Activated CD8-positive, alpha-beta memory T cell treated with anti-CD3 and anti-CD28 coated beads, Interleukin-2, amount 10 ng/mL, durations not matched to agents 7 days and 5 days (primary cell): Measurements from ENCODE around the gene TMEM141. TPM values are rescaled to one million over a fixed set of nuclear protein-coding genes. Genes with fewer than 3 reads are reported as not detected.
"Not testable (repeated sequence)": the region's sequence is repeated elsewhere in the genome, so short reads cannot be mapped to it uniquely, and the experiment has no call there.

Experiments used
- ATAC-seq: fragments of 150-1000 bp; cut with Tn5 transposase; one replicate; pipeline ENCODE4 v1.10.0; 2021; ENCODE audit warnings: moderate library complexity
- CTCF ChIA-PET: fragments of 350-600 bp; sonication (Branson Sonifier 250); formaldehyde crosslinking; loops from one replicate; lab custom pipeline; 2021; ENCODE audit warnings: antibody characterized with exemption; lab: Charles Lee
- DNase-seq: peaks from one replicate; pipeline ENCODE4 v3.0.0-alpha.2; 2020
- H3K27ac Mint-ChIP-seq: one replicate; pipeline ENCODE4 v1.8.0; 2021; ENCODE audit warnings: mild to moderate bottlenecking, mixed read lengths
- H3K27me3 Mint-ChIP-seq: one replicate; pipeline ENCODE4 v1.8.0; 2021; ENCODE audit warnings: mixed read lengths
- H3K36me3 Mint-ChIP-seq: one replicate; pipeline ENCODE4 v1.8.0; 2021; ENCODE audit warnings: mild to moderate bottlenecking, mixed read lengths
- H3K4me1 Mint-ChIP-seq: one replicate; pipeline ENCODE4 v1.8.0; 2021; ENCODE audit warnings: mixed read lengths
- H3K4me3 Mint-ChIP-seq: one replicate; pipeline ENCODE4 v1.8.0; 2021; ENCODE audit warnings: mild to moderate bottlenecking, moderate library complexity, mixed read lengths
- H3K9me3 Mint-ChIP-seq: one replicate; pipeline ENCODE4 v1.8.0; 2022; ENCODE audit warnings: low read depth, mixed read lengths
- total RNA-seq, 2 experiments: library from RNA; stranded (reverse); gene quantifications; one replicate each; pipeline ENCODE4 v1.2.3, GENCODE V29; 2021

TMEM141 gene
- total RNA-seq, 2 experiments from 2014 or later = 31.7 to 32.8 TPM

- H3K27me3 Mint-ChIP-seq = peaks cover 2% of the 10 kb centered on the region
- CTCF ChIA-PET = interaction anchor here (0.9 to 1.7 kb wide), 2 partner anchors 9 to 18 kb away, joined by 3 read pairs; no protein-coding TSS in a partner anchor
- ATAC-seq = no peak
- peaks cover 3% of the 10 kb centered on the region for H3K36me3 Mint-ChIP-seq
- H3K9me3 Mint-ChIP-seq = peaks cover 8% of the 10 kb centered on the region
- no peak overlapping the region for H3K27ac Mint-ChIP-seq
- H3K4me3 Mint-ChIP-seq = no peak overlapping the region
- no peaks in the 10 kb centered on the region for H3K4me1 Mint-ChIP-seq
- DNase-seq = no peak
Measured at GRCh38 chr9:136759001-136759400, 32.1 kb upstream of the TMEM141 start.

GRCh38 chr9:136759436-136760325 lies 31.5 kb upstream of the TMEM141 start:
- Mint-ChIP-seq H3K27ac (no peak overlapping the region), H3K4me1 (no peaks in the 10 kb centered on the region), H3K9me3 (peaks cover 8% of the 10 kb centered on the region), H3K27me3 (peaks cover 2% of the 10 kb centered on the region), H3K4me3 (no peak overlapping the region), H3K36me3 (peaks cover 3% of the 10 kb centered on the region)
- DNase-seq (no peak), ATAC-seq (no peak)
- CTCF ChIA-PET = interaction anchor here (1.2 to 1.7 kb wide), 2 partner anchors 11 to 17 kb away, joined by 3 read pairs; no protein-coding TSS in a partner anchor

DNA sequence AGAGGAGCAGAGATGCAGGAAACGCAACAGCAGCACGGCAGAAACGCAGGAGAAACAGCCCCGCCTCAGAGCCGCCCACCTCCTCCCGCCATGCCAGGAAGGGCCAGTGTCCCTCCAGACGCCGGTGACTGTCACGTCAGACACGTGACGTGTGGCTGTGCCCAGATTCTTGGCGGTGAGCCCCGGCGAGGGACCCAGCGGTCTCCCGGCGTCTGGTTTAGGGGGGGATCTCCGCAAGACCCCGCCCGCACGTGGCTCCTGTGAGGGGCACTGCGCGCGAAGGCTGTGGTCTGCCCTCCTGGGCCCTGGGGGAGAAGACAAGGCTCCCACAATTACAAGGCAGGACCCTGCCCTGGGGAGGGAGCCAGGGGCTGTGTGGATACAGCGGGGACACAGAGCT lies 30.7 kb upstream of the TMEM141 start:
- Mint-ChIP-seq H3K4me1 (peaks cover 1% of the 10 kb centered on the region), H3K27ac (no peak overlapping the region), H3K4me3 (no peak overlapping the region), H3K36me3 (peaks cover 3% of the 10 kb centered on the region), H3K9me3 (peaks cover 8% of the 10 kb centered on the region), H3K27me3 (peaks cover 2% of the 10 kb centered on the region)
- ATAC-seq = no peak
- DNase-seq = no peak
- CTCF ChIA-PET = interaction anchor here (1.2 kb wide), 1 partner anchor 10 kb away, joined by 3 read pairs; no protein-coding TSS in a partner anchor

DNA sequence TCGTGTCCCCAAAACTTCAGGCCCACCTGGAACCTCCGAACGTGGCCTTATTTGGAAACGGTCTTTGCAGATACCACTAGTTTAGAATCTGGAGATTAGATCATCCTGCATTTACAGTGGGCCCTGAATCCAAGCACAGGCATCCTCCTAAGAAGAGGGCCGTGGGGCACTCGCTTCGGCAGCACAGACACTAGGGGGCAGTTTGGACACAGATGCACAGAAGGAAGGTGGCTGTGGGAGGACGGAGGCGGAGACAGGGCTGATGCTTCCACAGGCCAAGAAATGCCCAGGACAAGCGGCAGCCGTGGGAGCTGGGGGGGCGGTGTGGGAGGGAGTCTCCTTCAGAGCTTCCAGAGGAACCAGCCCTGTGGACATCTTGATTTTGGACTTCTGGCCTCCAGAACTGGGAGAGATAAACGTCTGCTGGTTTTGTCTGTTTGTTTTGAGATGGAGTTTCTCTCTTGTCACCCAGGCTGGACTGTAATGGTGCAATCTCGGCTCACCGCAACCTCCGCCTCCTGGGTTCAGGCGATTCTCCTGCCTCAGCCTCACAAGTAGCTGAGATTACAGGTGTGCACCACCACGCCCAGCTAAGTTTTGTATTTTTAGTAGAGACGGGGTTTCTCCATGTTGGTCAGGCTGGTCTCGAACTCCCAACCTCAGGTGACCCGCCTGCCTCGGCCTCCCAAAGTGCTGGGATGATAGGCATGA lies 30.2 kb upstream of the TMEM141 start:
- not testable (repeated sequence) for H3K4me3 Mint-ChIP-seq, H3K4me1 Mint-ChIP-seq, H3K36me3 Mint-ChIP-seq, DNase-seq, H3K9me3 Mint-ChIP-seq, H3K27ac Mint-ChIP-seq, H3K27me3 Mint-ChIP-seq, ATAC-seq
- CTCF ChIA-PET = interaction anchor here (1.0 kb wide), 1 partner anchor 57 kb away, joined by 4 read pairs; no protein-coding TSS in a partner anchor

- no peaks in the 10 kb centered on the region for H3K9me3 Mint-ChIP-seq
- H3K27me3 Mint-ChIP-seq = peaks cover 2% of the 10 kb centered on the region
- no peak overlapping the region for H3K27ac Mint-ChIP-seq
- peaks cover 10% of the 10 kb centered on the region for H3K4me1 Mint-ChIP-seq
- CTCF ChIA-PET = interaction anchor here (1.0 kb wide), 1 partner anchor 56 kb away, joined by 4 read pairs; no protein-coding TSS in a partner anchor
- ATAC-seq = no peak
- H3K36me3 Mint-ChIP-seq = no peaks in the 10 kb centered on the region
- DNase-seq = no peak
- H3K4me3 Mint-ChIP-seq = no peak overlapping the region
Measured at GRCh38 chr9:136761545-136761981, 29.6 kb upstream of the TMEM141 start.

DNA sequence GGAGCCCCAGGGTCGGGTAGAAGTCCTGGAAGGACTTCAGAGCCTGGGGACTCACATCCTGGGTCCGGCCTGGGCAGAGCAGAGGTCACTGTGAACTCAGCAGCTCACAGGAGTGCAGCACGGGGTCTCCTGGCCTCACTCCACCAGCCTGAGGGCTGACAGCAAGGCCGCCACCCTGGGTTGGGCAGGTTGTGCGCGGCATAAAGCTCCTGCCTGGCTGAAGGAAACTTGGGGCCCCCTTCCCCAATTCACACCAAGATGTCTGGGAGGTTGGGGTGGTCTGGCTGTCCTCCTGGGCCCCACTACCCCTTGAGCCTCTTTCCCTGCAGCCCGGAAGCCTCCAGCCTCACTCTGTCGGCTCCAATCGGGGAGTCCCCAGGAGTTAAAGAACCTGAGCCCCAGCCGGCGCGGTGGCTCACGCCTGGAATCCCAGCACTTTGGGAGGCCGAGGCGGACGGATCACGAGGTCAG lies 28.9 kb upstream of the TMEM141 start:
- Mint-ChIP-seq H3K9me3 (no peaks in the 10 kb centered on the region), H3K4me1 (peaks cover 16% of the 10 kb centered on the region), H3K27me3 (peaks cover 7% of the 10 kb centered on the region), H3K36me3 (no peaks in the 10 kb centered on the region), H3K27ac (no peak overlapping the region), H3K4me3 (no peak overlapping the region)
- no peak for DNase-seq
- no peak for ATAC-seq
- CTCF ChIA-PET = interaction anchor here (2.0 kb wide), 1 partner anchor 26 kb away, joined by 6 read pairs; no protein-coding TSS in a partner anchor

DNA sequence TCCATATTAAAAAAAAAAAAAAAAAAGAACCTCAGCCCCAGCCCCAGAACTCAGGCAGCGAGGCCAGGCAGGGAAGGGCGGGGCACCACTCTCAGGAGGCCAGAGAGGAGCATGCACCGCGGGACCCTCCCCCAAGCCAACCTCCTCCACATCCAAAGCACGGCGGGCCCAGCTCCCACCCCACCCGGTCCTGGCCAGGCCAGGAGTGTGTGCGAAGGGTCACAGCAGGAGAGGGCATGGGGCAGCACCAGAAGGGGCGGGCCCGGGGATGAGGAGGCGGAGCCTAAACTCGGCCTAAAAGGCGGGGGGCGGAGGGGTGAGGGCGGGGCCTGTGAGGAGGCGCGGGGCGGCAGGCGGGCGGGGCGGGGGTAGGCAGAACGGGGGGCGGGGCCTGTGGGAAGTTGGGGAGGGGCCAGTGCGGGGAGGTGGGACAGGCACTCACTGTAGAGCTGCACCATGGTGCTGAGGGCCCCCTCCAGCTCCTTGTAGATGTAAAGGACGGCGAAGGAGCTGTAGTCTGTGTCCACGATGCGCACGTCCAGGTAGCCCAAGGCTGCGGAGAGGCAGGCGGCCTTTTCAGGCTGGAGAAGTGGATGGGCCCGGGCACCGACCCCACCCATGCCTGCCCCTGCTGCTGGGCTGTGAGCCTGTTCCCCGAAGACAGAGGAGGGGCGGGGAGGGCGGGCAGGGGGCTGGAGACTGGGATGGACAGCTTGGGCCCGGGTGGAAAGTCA lies 28.1 kb upstream of the TMEM141 start:
- Mint-ChIP-seq H3K27me3 (peaks cover 13% of the 10 kb centered on the region), H3K36me3 (no peaks in the 10 kb centered on the region), H3K4me3 (no peak overlapping the region), H3K27ac (no peak overlapping the region), H3K4me1 (peaks cover 16% of the 10 kb centered on the region), H3K9me3 (no peaks in the 10 kb centered on the region)
- DNase-seq = no peak
- ATAC-seq = peak; percentile 35
- CTCF ChIA-PET = interaction anchor here (2.0 kb wide), 1 partner anchor 25 kb away, joined by 6 read pairs; no protein-coding TSS in a partner anchor

DNA sequence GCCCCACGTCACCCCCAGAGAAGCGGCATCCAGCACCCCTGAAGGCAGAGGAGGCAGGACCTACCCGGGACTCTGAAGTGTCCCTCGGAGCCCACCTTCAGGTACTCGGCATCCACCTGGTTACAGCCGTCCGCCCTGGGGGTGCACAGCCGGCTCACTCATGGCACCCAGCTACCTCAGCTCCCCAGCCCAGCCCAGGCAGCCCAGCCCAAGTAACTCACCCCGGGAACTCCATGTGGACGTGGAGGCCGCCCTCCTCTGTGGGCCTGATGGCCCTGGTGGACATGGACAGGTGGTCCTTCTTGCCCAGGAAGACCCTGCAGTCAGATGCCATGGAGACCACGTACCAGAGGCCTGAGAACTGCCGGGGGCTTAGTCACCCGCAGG lies 27.5 kb upstream of the TMEM141 start:
- Mint-ChIP-seq H3K4me3 (no peak overlapping the region), H3K27ac (no peak overlapping the region), H3K27me3 (peaks cover 13% of the 10 kb centered on the region), H3K36me3 (no peaks in the 10 kb centered on the region), H3K9me3 (no peaks in the 10 kb centered on the region), H3K4me1 (peaks cover 16% of the 10 kb centered on the region)
- DNase-seq (no peak), ATAC-seq (no peak)
- CTCF ChIA-PET = interaction anchor here (2.0 kb wide), 1 partner anchor 25 kb away, joined by 6 read pairs; no protein-coding TSS in a partner anchor

DNA sequence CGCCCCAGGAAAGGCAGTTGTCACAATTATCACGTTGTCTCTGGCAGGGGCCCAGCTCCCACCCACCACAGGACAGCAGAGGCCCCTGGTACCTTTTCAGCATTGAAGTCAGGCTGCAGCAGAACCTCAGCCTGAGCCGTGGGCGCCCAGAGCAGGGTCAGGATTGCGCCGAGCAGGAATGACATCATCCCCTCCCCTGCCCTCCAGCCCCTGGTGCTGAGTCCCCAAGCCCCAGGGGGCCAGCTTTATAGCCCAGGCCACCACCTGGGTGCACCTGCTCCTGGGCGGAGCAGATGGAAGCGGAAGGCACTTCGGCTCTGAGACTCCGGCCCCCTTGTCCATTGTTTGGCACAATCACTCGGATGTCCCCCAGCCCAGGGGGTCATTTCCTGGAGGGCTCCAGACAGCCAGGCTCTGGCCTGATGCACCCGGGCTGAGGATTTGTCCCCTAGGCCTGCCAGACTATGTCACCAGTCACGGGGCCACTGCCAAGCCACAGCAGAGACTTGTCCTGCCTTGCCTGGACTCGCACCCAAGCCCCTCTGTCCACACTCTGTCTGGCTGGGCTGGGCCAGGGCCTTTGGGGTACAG lies 26.7 kb upstream of the TMEM141 start, which contains the start of gene LCN15:
LCN15 (minus strand) TSS at position 218 of the 591 bp plus-strand sequence; CDS start at position 188, 30 bp downstream.
- DNase-seq (no peak), ATAC-seq (no peak)
- CTCF ChIA-PET = no interaction called here
- H3K4me1 Mint-ChIP-seq = peaks cover 16% of the 10 kb centered on the region
- peaks cover 13% of the 10 kb centered on the region for H3K27me3 Mint-ChIP-seq
- H3K27ac Mint-ChIP-seq = peak within 1 kb of the TSS; percentile 32
- H3K4me3 Mint-ChIP-seq = no peak within 1 kb of the TSS
- H3K9me3 Mint-ChIP-seq = no peaks in the 10 kb centered on the region
- no peaks in the 10 kb centered on the region for H3K36me3 Mint-ChIP-seq

GRCh38 chr9:136765041-136765440 lies 26.1 kb upstream of the TMEM141 start:
- ATAC-seq = no peak
- DNase-seq = no peak
- H3K4me1 Mint-ChIP-seq = peaks cover 16% of the 10 kb centered on the region
- no peaks in the 10 kb centered on the region for H3K36me3 Mint-ChIP-seq
- no peak overlapping the region for H3K4me3 Mint-ChIP-seq
- H3K27me3 Mint-ChIP-seq = peaks cover 13% of the 10 kb centered on the region
- CTCF ChIA-PET = no interaction called here
- H3K9me3 Mint-ChIP-seq = no peaks in the 10 kb centered on the region
- H3K27ac Mint-ChIP-seq = no peak overlapping the region

DNA sequence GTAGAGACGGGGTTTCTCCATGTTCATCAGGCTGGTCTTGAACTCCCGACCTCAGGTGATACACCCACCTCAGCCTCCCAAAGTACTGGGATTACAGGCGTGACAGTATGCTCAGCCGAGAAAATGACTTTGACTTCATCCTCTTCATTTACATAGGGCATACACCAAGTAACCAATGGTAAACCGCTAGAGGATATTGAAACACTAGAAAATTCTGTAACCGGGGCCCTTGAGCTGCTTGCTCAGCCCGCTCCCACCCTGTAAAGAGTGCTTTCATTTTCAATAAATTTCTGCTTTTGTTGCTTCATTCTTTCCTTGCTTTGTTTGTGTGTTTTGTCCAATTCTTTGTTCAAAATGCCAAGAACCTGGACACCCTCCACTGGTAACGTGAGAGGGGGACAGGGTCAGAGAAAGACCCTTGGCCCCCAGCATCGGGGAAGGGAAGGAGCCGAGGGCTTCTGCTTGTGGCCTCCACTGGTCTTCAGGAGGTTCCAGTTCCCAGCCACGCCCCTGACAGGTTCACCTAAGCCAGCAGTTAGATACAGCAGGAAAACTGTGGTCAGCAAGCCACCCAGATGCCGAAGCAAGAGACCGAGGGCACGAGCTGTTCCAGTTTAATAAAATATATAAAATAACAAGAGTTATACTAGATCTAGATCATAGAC lies 25.3 kb upstream of the TMEM141 start:
- H3K36me3 Mint-ChIP-seq, DNase-seq, H3K9me3 Mint-ChIP-seq: not testable (repeated sequence)
- H3K27ac Mint-ChIP-seq = peak overlapping the region; percentile 71
- H3K27me3 Mint-ChIP-seq = peaks cover 14% of the 10 kb centered on the region
- CTCF ChIA-PET = interaction anchor here (0.7 to 3.6 kb wide), 7 partner anchors 8 to 330 kb away, joined by 3 to 19 read pairs (median 3); partner anchors contain the start of gene LCN8
- peak overlapping the region; percentile 35 for H3K4me3 Mint-ChIP-seq
- H3K4me1 Mint-ChIP-seq = peaks cover 16% of the 10 kb centered on the region
- ATAC-seq = peak; percentile 38
